NT2/D1 (cell line): ENCODE data around the gene MSANTD2.

Experiments
- SUZ12 ChIP-seq: IDR thresholded peaks from 2 replicates; pipeline ENCODE4 v1.6.1; 2011; ENCODE audit not compliant: insufficient read length, insufficient read depth; ENCODE audit errors: extremely low read depth
- YY1 ChIP-seq: IDR thresholded peaks from 2 replicates; pipeline ENCODE4 v1.6.1; 2011; ENCODE audit not compliant: insufficient read length, insufficient read depth

DNA sequence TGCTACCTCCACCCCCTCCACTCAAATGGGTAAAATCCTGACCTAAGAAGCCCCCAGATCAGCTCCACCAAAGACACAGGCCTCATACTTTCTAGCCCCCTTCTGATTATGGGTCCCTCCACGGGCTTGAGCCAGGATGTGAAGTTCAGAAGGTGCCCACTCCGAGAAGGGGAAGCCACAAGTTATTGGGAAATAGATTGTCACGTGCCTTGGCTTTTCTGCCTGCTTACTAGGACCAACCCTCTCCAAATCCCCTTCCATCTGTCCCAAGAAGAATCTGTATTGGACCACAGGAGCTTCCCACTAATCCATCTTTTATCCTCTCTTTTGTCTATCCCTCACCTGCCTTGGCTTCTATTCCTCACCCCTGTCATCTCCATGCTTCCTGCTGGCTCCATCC lies 63.5 kb downstream of the MSANTD2 start:
- TF ChIP-seq SUZ12: no peak
- no peak for TF ChIP-seq YY1
